Measurements from ENCODE around the gene QSOX2.
A peak's percentile ranks its signal among the peaks of the same experiment; 100 is the strongest.

Gene QSOX2

GRCh38 chr9:136225366-136225747, 20.3 kb downstream of the QSOX2 start:
- Histone ChIP-seq H3K4me1 (ENCODE audit: control insufficient read depth, insufficient read depth, low read length) (no peaks in the 10 kb centered on the region), H3K9ac (ENCODE audit: low read depth, low read length) (no peak overlapping the region), H3K4me3 (ENCODE audit: low read depth, low read length) (no peak overlapping the region), H3K27me3 (ENCODE audit: control insufficient read depth, insufficient read depth, low read length) (no peaks in the 10 kb centered on the region), H3K36me3 (ENCODE audit: control insufficient read depth, insufficient read depth, low read length) (peaks cover 25% of the 10 kb centered on the region), H3K9me3 (ENCODE audit: control insufficient read depth, insufficient read depth, low read length) (no peaks in the 10 kb centered on the region)

- Histone ChIP-seq H3K4me3 (ENCODE audit: low read depth, low read length) (no peak overlapping the region), H3K4me1 (ENCODE audit: control insufficient read depth, insufficient read depth, low read length) (no peaks in the 10 kb centered on the region), H3K9me3 (ENCODE audit: control insufficient read depth, insufficient read depth, low read length) (no peaks in the 10 kb centered on the region), H3K27me3 (ENCODE audit: control insufficient read depth, insufficient read depth, low read length) (no peaks in the 10 kb centered on the region), H3K9ac (ENCODE audit: low read depth, low read length) (no peak overlapping the region), H3K36me3 (ENCODE audit: control insufficient read depth, insufficient read depth, low read length) (peaks cover 25% of the 10 kb centered on the region)
Measured at GRCh38 chr9:136223871-136224640, 21.6 kb downstream of the QSOX2 start.

- no peak overlapping the region for H3K9ac ChIP-seq (ENCODE audit: low read depth, low read length)
Measured at GRCh38 chr9:136222906-136223285, 22.7 kb downstream of the QSOX2 start.

GRCh38 chr9:136222166-136222905, 23.3 kb downstream of the QSOX2 start:
- Histone ChIP-seq H3K36me3 (ENCODE audit: control insufficient read depth, insufficient read depth, low read length) (peaks cover 22% of the 10 kb centered on the region), H3K9ac (ENCODE audit: low read depth, low read length) (peak overlapping the region; percentile 24), H3K27me3 (ENCODE audit: control insufficient read depth, insufficient read depth, low read length) (no peaks in the 10 kb centered on the region), H3K4me1 (ENCODE audit: control insufficient read depth, insufficient read depth, low read length) (no peaks in the 10 kb centered on the region), H3K9me3 (ENCODE audit: control insufficient read depth, insufficient read depth, low read length) (no peaks in the 10 kb centered on the region), H3K4me3 (ENCODE audit: low read depth, low read length) (no peak overlapping the region)

More at GRCh38 chr9:136222906-136223285, 22.7 kb downstream of the QSOX2 start:
- H3K36me3 ChIP-seq (ENCODE audit: control insufficient read depth, insufficient read depth, low read length) = peaks cover 22% of the 10 kb centered on the region
- H3K4me3 ChIP-seq (ENCODE audit: low read depth, low read length) = no peak overlapping the region
- no peaks in the 10 kb centered on the region for H3K9me3 ChIP-seq (ENCODE audit: control insufficient read depth, insufficient read depth, low read length)
- no peaks in the 10 kb centered on the region for H3K27me3 ChIP-seq (ENCODE audit: control insufficient read depth, insufficient read depth, low read length)
- H3K4me1 ChIP-seq (ENCODE audit: control insufficient read depth, insufficient read depth, low read length) = no peaks in the 10 kb centered on the region

- H3K4me3 ChIP-seq (ENCODE audit: low read depth, low read length) = no peak overlapping the region
- peaks cover 26% of the 10 kb centered on the region for H3K36me3 ChIP-seq (ENCODE audit: control insufficient read depth, insufficient read depth, low read length)
- H3K4me1 ChIP-seq (ENCODE audit: control insufficient read depth, insufficient read depth, low read length) = no peaks in the 10 kb centered on the region
- H3K9me3 ChIP-seq (ENCODE audit: control insufficient read depth, insufficient read depth, low read length) = no peaks in the 10 kb centered on the region
- H3K27me3 ChIP-seq (ENCODE audit: control insufficient read depth, insufficient read depth, low read length) = no peaks in the 10 kb centered on the region
- H3K9ac ChIP-seq (ENCODE audit: low read depth, low read length) = no peak overlapping the region
Measured at GRCh38 chr9:136220017-136220729, 25.4 kb downstream of the QSOX2 start.

- H3K9ac ChIP-seq (ENCODE audit: low read depth, low read length) = no peak overlapping the region
- peaks cover 33% of the 10 kb centered on the region for H3K36me3 ChIP-seq (ENCODE audit: control insufficient read depth, insufficient read depth, low read length)
- no peaks in the 10 kb centered on the region for H3K4me1 ChIP-seq (ENCODE audit: control insufficient read depth, insufficient read depth, low read length)
- H3K27me3 ChIP-seq (ENCODE audit: control insufficient read depth, insufficient read depth, low read length) = no peaks in the 10 kb centered on the region
- H3K9me3 ChIP-seq (ENCODE audit: control insufficient read depth, insufficient read depth, low read length) = no peaks in the 10 kb centered on the region
- no peak overlapping the region for H3K4me3 ChIP-seq (ENCODE audit: low read depth, low read length)
Measured at GRCh38 chr9:136219276-136219675, 26.3 kb downstream of the QSOX2 start.

GRCh38 chr9:136218673-136219072, 26.9 kb downstream of the QSOX2 start:
- H3K4me3 ChIP-seq (ENCODE audit: low read depth, low read length) = no peak overlapping the region
- no peak overlapping the region for H3K9ac ChIP-seq (ENCODE audit: low read depth, low read length)
- H3K4me1 ChIP-seq (ENCODE audit: control insufficient read depth, insufficient read depth, low read length) = no peaks in the 10 kb centered on the region
- no peaks in the 10 kb centered on the region for H3K9me3 ChIP-seq (ENCODE audit: control insufficient read depth, insufficient read depth, low read length)
- no peaks in the 10 kb centered on the region for H3K27me3 ChIP-seq (ENCODE audit: control insufficient read depth, insufficient read depth, low read length)
- peaks cover 30% of the 10 kb centered on the region for H3K36me3 ChIP-seq (ENCODE audit: control insufficient read depth, insufficient read depth, low read length)

- no peaks in the 10 kb centered on the region for H3K9me3 ChIP-seq (ENCODE audit: control insufficient read depth, insufficient read depth, low read length)
- H3K27me3 ChIP-seq (ENCODE audit: control insufficient read depth, insufficient read depth, low read length) = no peaks in the 10 kb centered on the region
- no peaks in the 10 kb centered on the region for H3K4me1 ChIP-seq (ENCODE audit: control insufficient read depth, insufficient read depth, low read length)
- H3K9ac ChIP-seq (ENCODE audit: low read depth, low read length) = no peak overlapping the region
- peaks cover 30% of the 10 kb centered on the region for H3K36me3 ChIP-seq (ENCODE audit: control insufficient read depth, insufficient read depth, low read length)
- no peak overlapping the region for H3K4me3 ChIP-seq (ENCODE audit: low read depth, low read length)
Measured at GRCh38 chr9:136218271-136218670, 27.3 kb downstream of the QSOX2 start.

GRCh38 chr9:136216541-136217244, 28.9 kb downstream of the QSOX2 start:
- Histone ChIP-seq H3K9ac (ENCODE audit: low read depth, low read length) (no peak overlapping the region), H3K9me3 (ENCODE audit: control insufficient read depth, insufficient read depth, low read length) (no peaks in the 10 kb centered on the region), H3K27me3 (ENCODE audit: control insufficient read depth, insufficient read depth, low read length) (no peaks in the 10 kb centered on the region), H3K4me3 (ENCODE audit: low read depth, low read length) (no peak overlapping the region), H3K4me1 (ENCODE audit: control insufficient read depth, insufficient read depth, low read length) (no peaks in the 10 kb centered on the region), H3K36me3 (ENCODE audit: control insufficient read depth, insufficient read depth, low read length) (peaks cover 23% of the 10 kb centered on the region)

GRCh38 chr9:136213733-136214132, 31.9 kb downstream of the QSOX2 start:
- peaks cover 37% of the 10 kb centered on the region for H3K36me3 ChIP-seq (ENCODE audit: control insufficient read depth, insufficient read depth, low read length)
- no peak overlapping the region for H3K4me3 ChIP-seq (ENCODE audit: low read depth, low read length)

GRCh38 chr9:136212345-136212950, 33.2 kb downstream of the QSOX2 start:
- no peak overlapping the region for H3K4me3 ChIP-seq (ENCODE audit: low read depth, low read length)
- H3K27me3 ChIP-seq (ENCODE audit: control insufficient read depth, insufficient read depth, low read length) = no peaks in the 10 kb centered on the region
- peaks cover 3% of the 10 kb centered on the region for H3K4me1 ChIP-seq (ENCODE audit: control insufficient read depth, insufficient read depth, low read length)
- H3K9me3 ChIP-seq (ENCODE audit: control insufficient read depth, insufficient read depth, low read length) = no peaks in the 10 kb centered on the region
- H3K36me3 ChIP-seq (ENCODE audit: control insufficient read depth, insufficient read depth, low read length) = peaks cover 37% of the 10 kb centered on the region
- no peak overlapping the region for H3K9ac ChIP-seq (ENCODE audit: low read depth, low read length)

More at GRCh38 chr9:136213733-136214132, 31.9 kb downstream of the QSOX2 start:
- Histone ChIP-seq H3K9ac (ENCODE audit: low read depth, low read length) (no peak overlapping the region), H3K9me3 (ENCODE audit: control insufficient read depth, insufficient read depth, low read length) (no peaks in the 10 kb centered on the region), H3K27me3 (ENCODE audit: control insufficient read depth, insufficient read depth, low read length) (no peaks in the 10 kb centered on the region), H3K4me1 (ENCODE audit: control insufficient read depth, insufficient read depth, low read length) (no peaks in the 10 kb centered on the region)

Data from iPS-15b (cell line).